Left ventricle myocardium inferior (tissue), 1 donor: ENCODE results near the gene CRACR2B. TPM values are rescaled to one million over a fixed set of nuclear protein-coding genes. Genes with fewer than 3 reads are reported as not detected.
A peak's percentile ranks its signal among the peaks of the same experiment; 100 is the strongest.

ENCODE experiments used
- DNase-seq: peaks from one replicate; pipeline ENCODE4 v3.0.0-alpha.2; 2020
- H3K27ac ChIP-seq: fragments of 200-600 bp; replicated peaks from 2 replicates; pipeline ENCODE4 v1.8.0; 2021
- H3K27me3 ChIP-seq: fragments of 200-600 bp; 2 replicates; pipeline ENCODE4 v1.8.0; 2021; ENCODE audit warnings: low read depth
- H3K36me3 ChIP-seq: fragments of 200-600 bp; 2 replicates; pipeline ENCODE4 v1.8.0; 2021
- H3K4me1 ChIP-seq: fragments of 200-600 bp; 2 replicates; pipeline ENCODE4 v1.8.0; 2021
- H3K4me3 ChIP-seq: fragments of 200-600 bp; 2 replicates; pipeline ENCODE4 v1.8.0; 2021; ENCODE audit warnings: mild to moderate bottlenecking, moderate library complexity
- H3K9me3 ChIP-seq: fragments of 200-600 bp; replicated peaks from 2 replicates; pipeline ENCODE4 v1.8.0; 2021
- CTCF ChIP-seq: fragments of 200-600 bp; IDR thresholded peaks from 2 replicates; pipeline ENCODE4 v1.8.0; 2021; ENCODE audit warnings: antibody characterized with exemption, mild to moderate bottlenecking, borderline replicate concordance
- intact Hi-C: fragments of 100-400 bp; cut with micrococcal nuclease; formaldehyde crosslinking; loops from one replicate; pipeline ENCODE4 v1.11.0; 2022
- total RNA-seq: library from RNA; stranded (reverse); fragmentation: NEBNext Ultra II Directional; extraction: Animal tissue kit (Norgen Biotek cat#: 25700); gene quantifications from one replicate; pipeline ENCODE4 v1.2.1, GENCODE V29; 2021
- donor health status: DM: no; HTN: yes; CAD: no; lungs with severe emphysema.

Gene CRACR2B
- total RNA-seq, 1 donor from 2014 or later: 23.2 TPM

- Histone ChIP-seq H3K4me3 (peak overlapping the region; percentile 99), H3K27me3 (no peaks in the 10 kb centered on the region), H3K4me1 (peaks cover 62% of the 10 kb centered on the region), H3K9me3 (no peaks in the 10 kb centered on the region), H3K36me3 (peaks cover 25% of the 10 kb centered on the region), H3K27ac (peak overlapping the region; percentile 98)
- intact Hi-C loops: no loop called here
- TF ChIP-seq CTCF: no peak
- no peak for DNase-seq
Measured at GRCh38 chr11:808427-809286, 19.1 kb upstream of the CRACR2B start.

GRCh38 chr11:809287-810039, 18.3 kb upstream of the CRACR2B start, which contains the start of gene RPLP2:
Gene RPLP2, plus strand, starts transcription at chr11:809967. Its CDS starts 268 bp downstream, at chr11:810235.
- DNase-seq: peak; percentile 99
- TF ChIP-seq CTCF: no peak
- intact Hi-C loops: no loop called here
- Histone ChIP-seq H3K4me3 (peak within 1 kb of the TSS; percentile 99), H3K27ac (peak within 1 kb of the TSS; percentile 98), H3K27me3 (no peaks in the 10 kb centered on the region), H3K4me1 (peaks cover 54% of the 10 kb centered on the region), H3K36me3 (peaks cover 25% of the 10 kb centered on the region), H3K9me3 (no peaks in the 10 kb centered on the region)

- intact Hi-C loops: no loop called here
- peaks cover 48% of the 10 kb centered on the region for H3K4me1 ChIP-seq
- H3K4me3 ChIP-seq: peak overlapping the region; percentile 99
- H3K36me3 ChIP-seq: peaks cover 27% of the 10 kb centered on the region
- H3K9me3 ChIP-seq: no peaks in the 10 kb centered on the region
- no peaks in the 10 kb centered on the region for H3K27me3 ChIP-seq
- peak overlapping the region; percentile 98 for H3K27ac ChIP-seq
- TF ChIP-seq CTCF: no peak
- no peak for DNase-seq
Measured at GRCh38 chr11:810040-810567, 17.6 kb upstream of the CRACR2B start.

GRCh38 chr11:811446-812245, 16.1 kb upstream of the CRACR2B start:
- no peaks in the 10 kb centered on the region for H3K9me3 ChIP-seq
- intact Hi-C loops: no loop called here

More at GRCh38 chr11:811446-812245, 16.1 kb upstream of the CRACR2B start:
- Histone ChIP-seq H3K27me3 (no peaks in the 10 kb centered on the region), H3K27ac (peak overlapping the region; percentile 98), H3K36me3 (peaks cover 27% of the 10 kb centered on the region), H3K4me3 (peak overlapping the region; percentile 99), H3K4me1 (peaks cover 42% of the 10 kb centered on the region)
- no peak for DNase-seq
- no peak for TF ChIP-seq CTCF
